HG02884 (cell line): ENCODE data around the gene TBC1D1.

ENCODE experiments used
- ATAC-seq: cut with Tn5 transposase; IDR thresholded peaks from one replicate; pipeline ENCODE4 v1.9.1; 2021; ENCODE audit warnings: mild to moderate bottlenecking, moderate library complexity; ENCODE audit not compliant: unreplicated experiment

The TBC1D1 gene

GRCh38 chr4:38075370-38076152 lies 184.7 kb downstream of the TBC1D1 start:
- ATAC-seq, result no peak

- no peak for ATAC-seq
Measured at GRCh38 chr4:38076153-38076669, 185.3 kb downstream of the TBC1D1 start.

GRCh38 chr4:38077791-38078489 lies 187.1 kb downstream of the TBC1D1 start:
- ATAC-seq, result no peak

- no peak for ATAC-seq
Measured at GRCh38 chr4:38078590-38079421, 187.9 kb downstream of the TBC1D1 start.

- ATAC-seq, result no peak
Measured at GRCh38 chr4:38080061-38080974, 189.4 kb downstream of the TBC1D1 start.

- no peak for ATAC-seq
Measured at GRCh38 chr4:38082021-38082420, 191.1 kb downstream of the TBC1D1 start.

GRCh38 chr4:38082424-38083385 lies 191.8 kb downstream of the TBC1D1 start:
- ATAC-seq, result no peak

- ATAC-seq, result no peak
Measured at GRCh38 chr4:38084877-38085711, 194.2 kb downstream of the TBC1D1 start.

GRCh38 chr4:38085751-38086150 lies 194.9 kb downstream of the TBC1D1 start:
- no peak for ATAC-seq

- no peak for ATAC-seq
Measured at GRCh38 chr4:38086151-38086848, 195.4 kb downstream of the TBC1D1 start.

- ATAC-seq, result no peak
Measured at GRCh38 chr4:38086849-38087226, 196.0 kb downstream of the TBC1D1 start.

- no peak for ATAC-seq
Measured at GRCh38 chr4:38088321-38088720, 197.4 kb downstream of the TBC1D1 start.

- no peak for ATAC-seq
Measured at GRCh38 chr4:38089961-38090360, 199.1 kb downstream of the TBC1D1 start.

- ATAC-seq, result no peak
Measured at GRCh38 chr4:38090455-38091246, 199.8 kb downstream of the TBC1D1 start.

- no peak for ATAC-seq
Measured at GRCh38 chr4:38091636-38092035, 200.8 kb downstream of the TBC1D1 start.

GRCh38 chr4:38092701-38093100 lies 201.8 kb downstream of the TBC1D1 start:
- no peak for ATAC-seq

GRCh38 chr4:38094419-38094818 lies 203.5 kb downstream of the TBC1D1 start:
- ATAC-seq, result no peak
